DND-41 (cell line): ENCODE results near the gene SPATA6L.

Experiments used
- ATAC-seq: fragments of 200-7000 bp; cut with Tn5 transposase; 3 replicates; pipeline ENCODE4 v1.9.1; 2021; ENCODE audit warnings: low read depth; ENCODE audit not compliant: insufficient read depth
- DNase-seq: peaks from one replicate; pipeline ENCODE4 v3.0.0-alpha.2; 2020
- H2AFZ ChIP-seq: 2 replicates; pipeline ENCODE4 v1.6.0; 2012; ENCODE audit warnings: low read depth, low read length
- H3K27ac ChIP-seq: 2 replicates; pipeline ENCODE4 v1.5.1; 2012; ENCODE audit warnings: low read length, inconsistent platforms
- H3K27me3 ChIP-seq: fragments of 200-600 bp; sonication (generic); 2 replicates; pipeline ENCODE4 v1.6.0; 2012; ENCODE audit warnings: low read length, mild to moderate bottlenecking, inconsistent platforms; ENCODE audit not compliant: insufficient read depth, poor library complexity
- H3K36me3 ChIP-seq: 2 replicates; pipeline ENCODE4 v1.5.1; 2012; ENCODE audit warnings: low read length, inconsistent platforms; ENCODE audit not compliant: insufficient read depth
- H3K4me1 ChIP-seq: 2 replicates; pipeline ENCODE4 v1.5.1; 2012; ENCODE audit warnings: mild to moderate bottlenecking, low read length; ENCODE audit not compliant: insufficient read depth
- H3K4me2 ChIP-seq: 2 replicates; pipeline ENCODE4 v1.6.0; 2012; ENCODE audit warnings: mild to moderate bottlenecking, moderate library complexity, low read length, inconsistent platforms; ENCODE audit not compliant: insufficient read depth
- H3K4me3 ChIP-seq, 2 experiments: fragments of 200-600 bp in 1 of 2; shearing (Covaris generic) in 1 of 2; 2 replicates each; pipeline ENCODE4 v1.5.1; 2012 to 2016; ENCODE audit warnings: inconsistent platforms in 2 of 2, low read length in 2 of 2, mild to moderate bottlenecking in 2 of 2, low read depth in 1 of 2, moderate library complexity in 1 of 2
- H3K79me2 ChIP-seq: 2 replicates; pipeline ENCODE4 v1.6.0; 2012; ENCODE audit warnings: low read length, inconsistent platforms; ENCODE audit not compliant: insufficient read depth
- H3K9ac ChIP-seq: 2 replicates; pipeline ENCODE4 v1.6.0; 2012; ENCODE audit warnings: low read depth, mild to moderate bottlenecking, inconsistent platforms, low read length, moderate library complexity
- H3K9me3 ChIP-seq: 2 replicates; pipeline ENCODE4 v1.5.1; 2012; ENCODE audit warnings: low read length, moderate library complexity, mild to moderate bottlenecking, inconsistent platforms; ENCODE audit not compliant: insufficient read depth, severe bottlenecking
- H4K20me1 ChIP-seq: 2 replicates; pipeline ENCODE4 v1.6.0; 2012; ENCODE audit warnings: low read length; ENCODE audit not compliant: insufficient read depth
- CTCF ChIP-seq: IDR thresholded peaks from 2 replicates; pipeline ENCODE4 v1.5.1; 2012; ENCODE audit warnings: borderline replicate concordance, low read length, moderate library complexity, mild to moderate bottlenecking; ENCODE audit not compliant: poor library complexity, severe bottlenecking; ENCODE audit errors: extremely low read depth
- EZH2 ChIP-seq: IDR thresholded peaks from 3 replicates; pipeline ENCODE4 v1.6.1; 2012; ENCODE audit warnings: borderline replicate concordance, low read depth, mild to moderate bottlenecking, moderate library complexity, low read length, inconsistent platforms; ENCODE audit not compliant: severe bottlenecking

Gene SPATA6L

GRCh38 chr9:4559261-4560182 lies 106.8 kb downstream of the SPATA6L start:
- H3K9ac ChIP-seq, result no peak overlapping the region
- H3K4me1 ChIP-seq, result no peaks in the 10 kb centered on the region
- H3K27ac ChIP-seq, result no peak overlapping the region
- no peak for ATAC-seq
- H2AFZ ChIP-seq, result no peak overlapping the region
- no peak overlapping the region for H3K4me2 ChIP-seq
- no peaks in the 10 kb centered on the region for H3K9me3 ChIP-seq
- H3K79me2 ChIP-seq, result no peaks in the 10 kb centered on the region
- H3K36me3 ChIP-seq, result no peaks in the 10 kb centered on the region
- no peak overlapping the region for H3K4me3 ChIP-seq
- no peaks in the 10 kb centered on the region for H3K27me3 ChIP-seq
- TF ChIP-seq EZH2 (no peak), CTCF (no peak)
- H4K20me1 ChIP-seq, result no peaks in the 10 kb centered on the region
- DNase-seq, result no peak

DNA sequence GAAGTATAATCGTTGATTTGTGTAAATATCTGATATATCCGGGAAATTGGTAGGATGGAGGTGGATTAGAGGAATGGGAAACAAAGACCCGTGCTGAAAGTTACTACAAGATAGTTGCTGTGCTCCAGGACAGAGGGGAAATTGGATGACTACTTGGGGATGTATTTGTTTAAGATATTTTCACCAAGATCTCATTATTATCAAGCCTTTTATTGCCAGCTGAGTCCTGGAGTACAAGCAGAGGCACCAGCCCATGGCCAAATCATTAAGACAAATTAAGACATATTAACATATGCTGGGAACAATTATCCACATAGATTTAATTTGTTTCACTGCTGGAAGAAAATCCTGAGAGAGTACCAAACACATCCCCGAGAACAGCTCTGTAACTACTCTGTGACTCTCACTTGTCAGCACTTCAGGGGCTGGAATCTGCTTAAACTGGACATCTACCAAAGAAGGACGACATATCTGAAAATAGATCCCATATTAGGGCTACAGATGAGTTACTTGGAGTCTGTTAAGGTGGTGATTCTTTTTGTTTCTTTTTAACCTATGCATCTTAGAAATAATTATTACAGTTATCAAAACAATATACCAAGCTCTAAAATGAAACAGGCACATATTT lies 107.8 kb downstream of the SPATA6L start:
- Histone ChIP-seq H3K79me2 (no peaks in the 10 kb centered on the region), H3K27me3 (no peaks in the 10 kb centered on the region), H4K20me1 (no peaks in the 10 kb centered on the region), H3K4me1 (no peaks in the 10 kb centered on the region), H2AFZ (no peak overlapping the region), H3K4me3 (no peak overlapping the region), H3K9ac (no peak overlapping the region), H3K4me2 (no peak overlapping the region), H3K27ac (no peak overlapping the region), H3K9me3 (no peaks in the 10 kb centered on the region), H3K36me3 (no peaks in the 10 kb centered on the region)
- DNase-seq, result no peak
- no peak for TF ChIP-seq CTCF
- no peak for TF ChIP-seq EZH2
- no peak for ATAC-seq

GRCh38 chr9:4555236-4555635 lies 111.0 kb downstream of the SPATA6L start:
- H3K9ac ChIP-seq, result no peak overlapping the region
- peaks cover 9% of the 10 kb centered on the region; the same call in 1 of the 2 replicates for H3K4me1 ChIP-seq
- H3K4me2 ChIP-seq, result no peak overlapping the region
- no peak overlapping the region for H3K4me3 ChIP-seq
- no peaks in the 10 kb centered on the region for H3K79me2 ChIP-seq
- DNase-seq (no peak), ATAC-seq (no peak)
- no peak overlapping the region for H2AFZ ChIP-seq
- no peaks in the 10 kb centered on the region for H3K9me3 ChIP-seq
- no peaks in the 10 kb centered on the region for H3K27me3 ChIP-seq
- no peaks in the 10 kb centered on the region for H4K20me1 ChIP-seq
- TF ChIP-seq CTCF (no peak), EZH2 (no peak)
- no peak overlapping the region for H3K27ac ChIP-seq
- no peaks in the 10 kb centered on the region for H3K36me3 ChIP-seq
